Keratinocyte (primary cell): ENCODE measurements around the gene NTRK1. TPM values are rescaled to one million over a fixed set of nuclear protein-coding genes. Genes with fewer than 3 reads are reported as not detected.

Experiments used
- DNase-seq: peaks from one replicate; pipeline ENCODE4 v3.0.0-alpha.2; 2011; ENCODE audit warnings: low read depth, missing footprints, low spot score
- FAIRE-seq: peaks from 2 replicates; lab custom pipeline; 2011; peaks lifted over from hg19 to GRCh38; lab: Jason Lieb, UNC
- H2AFZ ChIP-seq: 2 replicates; pipeline ENCODE4 v1.6.0; 2012; ENCODE audit warnings: low read length, control low read depth, inconsistent platforms; ENCODE audit not compliant: control insufficient read depth
- H3K27ac ChIP-seq: 2 replicates; pipeline ENCODE4 v1.5.1; 2011; ENCODE audit warnings: low read length; ENCODE audit not compliant: control insufficient read depth, insufficient read depth
- H3K27me3 ChIP-seq: 3 replicates; pipeline ENCODE4 v1.6.0; 2011; ENCODE audit warnings: low read length; ENCODE audit not compliant: control insufficient read depth, insufficient read depth; ENCODE audit errors: extremely low read depth
- H3K36me3 ChIP-seq, 2 experiments: 2 replicates in 1 of 2; 3 replicates in 1 of 2; pipeline ENCODE4 v1.5.1; 2011; ENCODE audit warnings: low read length in 2 of 2, mild to moderate bottlenecking in 1 of 2; ENCODE audit not compliant: control insufficient read depth in 2 of 2, insufficient read depth in 2 of 2; ENCODE audit errors: extremely low read depth in 1 of 2
- H3K4me1 ChIP-seq: 3 replicates; pipeline ENCODE4 v1.5.1; 2011; ENCODE audit warnings: low read length; ENCODE audit not compliant: control insufficient read depth, insufficient read depth; ENCODE audit errors: extremely low read depth
- H3K4me2 ChIP-seq: 3 replicates; pipeline ENCODE4 v1.6.0; 2011; ENCODE audit warnings: low read depth, low read length; ENCODE audit not compliant: control insufficient read depth, insufficient read depth; ENCODE audit errors: extremely low read depth
- H3K4me3 ChIP-seq, 3 experiments: fragments of 200-600 bp in 1 of 3; sonication (generic) in 1 of 3; 2 replicates in 2 of 3; 3 replicates in 1 of 3; pipeline ENCODE4 v1.5.1; 2011 to 2016; ENCODE audit warnings: low read length in 3 of 3, mild to moderate bottlenecking in 3 of 3, control low read depth in 2 of 3, inconsistent platforms in 1 of 3, low read depth in 1 of 3, mixed read lengths in 1 of 3, mixed run types in 1 of 3, moderate library complexity in 1 of 3; ENCODE audit not compliant: control insufficient read depth in 2 of 3, insufficient read depth in 2 of 3; ENCODE audit errors: extremely low read depth in 1 of 3
- H3K79me2 ChIP-seq: 2 replicates; pipeline ENCODE4 v1.6.0; 2012; ENCODE audit warnings: low read length; ENCODE audit not compliant: control insufficient read depth, insufficient read depth
- H3K9ac ChIP-seq: 3 replicates; pipeline ENCODE4 v1.6.0; 2011; ENCODE audit warnings: low read length; ENCODE audit not compliant: control insufficient read depth, insufficient read depth; ENCODE audit errors: extremely low read depth
- H3K9me1 ChIP-seq: 3 replicates; pipeline ENCODE4 v1.6.0; 2011; ENCODE audit warnings: low read length; ENCODE audit not compliant: control insufficient read depth, insufficient read depth; ENCODE audit errors: extremely low read depth
- H3K9me3 ChIP-seq: 2 replicates; pipeline ENCODE4 v1.5.1; 2012; ENCODE audit warnings: low read depth, low read length; ENCODE audit not compliant: control insufficient read depth
- H4K20me1 ChIP-seq: 3 replicates; pipeline ENCODE4 v1.6.0; 2011; ENCODE audit warnings: low read length; ENCODE audit not compliant: control insufficient read depth, insufficient read depth; ENCODE audit errors: extremely low read depth
- CTCF ChIP-seq, 3 experiments: IDR thresholded peaks in 1 of 3; conservative IDR thresholded peaks in 1 of 3; optimal IDR thresholded peaks in 1 of 3; 2 replicates in 2 of 3; 3 replicates in 1 of 3; pipeline versions ENCODE3 to v1.5.1; 2011; ENCODE audit warnings: low read length in 3 of 3, mild to moderate bottlenecking in 3 of 3, moderate library complexity in 2 of 3, control low read depth in 1 of 3, inconsistent platforms in 1 of 3; ENCODE audit not compliant: insufficient read depth in 2 of 3; ENCODE audit errors: extremely low read depth in 1 of 3
- EZH2 ChIP-seq: IDR thresholded peaks from one replicate; pipeline ENCODE4 v1.6.1; 2012; ENCODE audit warnings: inconsistent platforms, mild to moderate bottlenecking, low read length, moderate library complexity
- dilution Hi-C: fragments of 300-500 bp; cut with MboI; formaldehyde crosslinking; loops from one replicate; pipeline ENCODE4 v1.7.0; 2020; ENCODE audit warnings: low sequenced_read_pairs; ENCODE audit not compliant: extremely low pct_ligation_motif_present
- polyA plus RNA-seq, 5 experiments: library from polyadenylated mRNA; depleted of rRNA in 3 of 5; stranded (reverse) in 3 of 5; stranded (forward) in 1 of 5; unstranded in 1 of 5; fragments of >200 nt; gene quantifications; 1 replicate in 1 of 5; 2 replicates in 3 of 5; 3 replicates in 1 of 5; pipeline versions ENCODE4 v1.2.1 to v1.2.3, GENCODE V29; 2011 to 2012; ENCODE audit warnings: missing spikeins in 2 of 5, low read depth in 1 of 5, low replicate concordance in 1 of 5

NTRK1 gene
- polyA plus RNA-seq, 1 donor (not counting 4 experiments of a cell fraction or from before 2014, with no cell fraction given), result 0.03 TPM

GRCh38 chr1:156913809-156914387 lies 53.2 kb downstream of the NTRK1 start:
- dilution Hi-C loops, result no loop called here
- Histone ChIP-seq H3K4me1 (peaks cover 2% of the 10 kb centered on the region), H3K9ac (no peak overlapping the region), H3K27ac (no peak overlapping the region), H3K9me3 (no peaks in the 10 kb centered on the region), H3K4me2 (no peak overlapping the region), H2AFZ (no peak overlapping the region), H3K79me2 (no peaks in the 10 kb centered on the region), H3K36me3 (peaks cover 6 to 23% of the 10 kb centered on the region in 2 experiments), H4K20me1 (no peaks in the 10 kb centered on the region), H3K4me3 (no peak overlapping the region), H3K27me3 (no peaks in the 10 kb centered on the region), H3K9me1 (no peaks in the 10 kb centered on the region)
- DNase-seq (no peak), FAIRE-seq (no peak)
- no peak for TF ChIP-seq EZH2
- TF ChIP-seq CTCF (optimal IDR thresholded peaks at IDR 0.05 in 1 of 3, IDR thresholded peaks at IDR 0.05 in 1 of 3, conservative IDR thresholded peaks at IDR 0.05 in 1 of 3; ENCODE audit: extremely low read depth in 1 of 3, insufficient read depth in 2 of 3, low read length in 3 of 3), result no peak

- Histone ChIP-seq H3K4me2 (no peak overlapping the region), H3K27me3 (no peaks in the 10 kb centered on the region), H2AFZ (no peak overlapping the region), H3K4me1 (peaks cover 2% of the 10 kb centered on the region), H3K9me3 (no peaks in the 10 kb centered on the region), H4K20me1 (no peaks in the 10 kb centered on the region), H3K9ac (no peak overlapping the region), H3K4me3 (no peak overlapping the region), H3K27ac (no peak overlapping the region), H3K79me2 (no peaks in the 10 kb centered on the region), H3K36me3 (peaks cover 6 to 23% of the 10 kb centered on the region in 2 experiments), H3K9me1 (no peaks in the 10 kb centered on the region)
- TF ChIP-seq EZH2, result no peak
- no peak for TF ChIP-seq CTCF (optimal IDR thresholded peaks at IDR 0.05 in 1 of 3, IDR thresholded peaks at IDR 0.05 in 1 of 3, conservative IDR thresholded peaks at IDR 0.05 in 1 of 3; ENCODE audit: extremely low read depth in 1 of 3, insufficient read depth in 2 of 3, low read length in 3 of 3)
- no peak for DNase-seq
- dilution Hi-C loops, result no loop called here
- FAIRE-seq, result no peak
Observed at GRCh38 chr1:156914440-156914856, 53.8 kb downstream of the NTRK1 start.
